ENCODE measurements around the gene IL21.
A peak's percentile ranks its signal among the peaks of the same experiment; 100 is the strongest.
"Not testable (repeated sequence)": the region's sequence is repeated elsewhere in the genome, so short reads cannot be mapped to it uniquely, and the experiment has no call there.

IL21 gene
- total RNA-seq, result 0.12 to 84.4 reads per million in 2 experiments

DNA sequence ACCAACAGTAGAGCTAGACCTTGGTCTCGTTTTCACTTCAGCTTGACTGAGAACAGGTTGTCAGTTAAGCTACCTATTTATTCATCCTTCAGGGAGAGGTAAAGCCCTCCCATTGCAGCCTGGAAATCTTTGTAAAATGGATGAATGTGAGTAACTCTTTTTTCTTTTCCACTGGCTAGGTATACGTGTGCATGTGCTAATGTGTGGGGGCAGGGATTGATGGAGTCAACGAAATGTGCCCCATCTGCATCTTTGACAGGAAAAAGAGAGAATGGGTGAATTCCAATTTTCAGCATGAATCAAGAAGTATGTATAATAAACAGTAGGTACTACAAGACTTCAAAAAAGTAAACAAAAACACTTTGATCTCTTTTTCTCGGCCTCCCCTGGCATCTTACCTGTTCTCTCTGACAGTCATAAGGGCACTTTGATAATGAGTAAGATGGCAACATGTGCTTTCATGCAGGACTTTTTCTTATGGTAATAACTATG, at the start of gene IL21:
Gene IL21, minus strand, starts transcription at position 51 of the 492 bp plus-strand sequence. CDS start 55 bp downstream, outside the sequence.
- no peak for DNase-seq (ENCODE audit: low read depth)

DNA sequence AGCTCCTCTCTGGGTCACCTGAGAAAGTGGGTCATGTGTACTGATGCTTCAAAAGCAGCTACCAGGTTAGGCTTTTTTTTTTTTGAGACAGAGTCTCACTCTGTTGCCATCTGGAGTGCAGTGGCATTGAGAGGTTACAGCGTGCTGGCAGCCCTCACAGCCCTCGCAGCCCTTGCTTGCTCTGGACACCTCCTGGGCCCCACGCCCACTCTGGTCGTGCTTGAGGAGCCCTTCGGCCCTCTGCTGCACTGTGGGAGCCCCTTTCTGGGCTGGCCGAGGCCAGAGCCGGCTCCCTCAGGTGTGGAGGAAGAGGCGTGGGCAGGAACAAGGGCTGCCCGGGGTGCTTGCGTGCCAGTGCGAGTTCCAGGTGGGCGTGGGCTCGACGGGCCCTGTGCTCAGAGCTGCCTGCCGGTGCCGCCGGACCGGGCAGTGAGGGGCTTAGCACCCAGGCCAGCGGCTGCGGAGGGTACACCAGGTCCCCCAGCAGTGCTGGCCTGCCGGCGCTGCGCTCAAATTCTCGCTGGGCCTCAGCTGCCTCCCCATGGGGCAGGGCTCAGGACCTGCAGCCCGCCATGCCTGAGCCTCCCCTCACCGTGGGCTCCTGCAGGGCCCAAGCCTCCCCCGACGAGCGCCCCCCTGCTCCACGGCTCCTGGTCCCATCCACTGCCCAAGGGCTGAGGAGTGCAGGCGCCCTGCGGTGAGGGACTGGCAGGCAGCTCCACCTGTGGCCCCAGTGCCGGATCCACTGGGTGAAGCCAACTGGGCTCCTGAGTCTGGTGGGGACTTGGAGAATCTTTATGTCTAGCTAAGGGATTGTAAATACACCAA, 49.3 kb upstream of the IL21 start:
- no peak for DNase-seq (ENCODE audit: low read depth)

DNA sequence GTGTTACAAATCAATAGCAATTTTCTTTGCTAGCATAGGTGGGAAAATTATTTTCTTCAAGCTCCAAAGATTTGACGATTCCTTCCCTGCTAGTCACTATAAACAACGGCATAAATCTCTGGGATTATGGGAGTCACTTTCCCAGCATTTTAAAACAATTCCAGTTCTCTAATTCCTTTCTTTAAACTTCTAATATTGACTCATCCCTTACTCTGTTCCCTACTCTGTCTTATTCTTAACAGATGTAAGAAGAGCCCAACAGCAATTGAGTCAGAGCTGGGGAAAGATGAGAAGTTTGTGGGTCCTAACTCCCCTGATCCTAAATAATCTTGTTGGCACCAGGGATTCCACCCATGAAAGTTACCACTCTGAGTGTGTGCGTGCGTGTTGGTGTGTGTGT, 47.4 kb upstream of the IL21 start:
- no peak for DNase-seq (ENCODE audit: low read depth)

DNA sequence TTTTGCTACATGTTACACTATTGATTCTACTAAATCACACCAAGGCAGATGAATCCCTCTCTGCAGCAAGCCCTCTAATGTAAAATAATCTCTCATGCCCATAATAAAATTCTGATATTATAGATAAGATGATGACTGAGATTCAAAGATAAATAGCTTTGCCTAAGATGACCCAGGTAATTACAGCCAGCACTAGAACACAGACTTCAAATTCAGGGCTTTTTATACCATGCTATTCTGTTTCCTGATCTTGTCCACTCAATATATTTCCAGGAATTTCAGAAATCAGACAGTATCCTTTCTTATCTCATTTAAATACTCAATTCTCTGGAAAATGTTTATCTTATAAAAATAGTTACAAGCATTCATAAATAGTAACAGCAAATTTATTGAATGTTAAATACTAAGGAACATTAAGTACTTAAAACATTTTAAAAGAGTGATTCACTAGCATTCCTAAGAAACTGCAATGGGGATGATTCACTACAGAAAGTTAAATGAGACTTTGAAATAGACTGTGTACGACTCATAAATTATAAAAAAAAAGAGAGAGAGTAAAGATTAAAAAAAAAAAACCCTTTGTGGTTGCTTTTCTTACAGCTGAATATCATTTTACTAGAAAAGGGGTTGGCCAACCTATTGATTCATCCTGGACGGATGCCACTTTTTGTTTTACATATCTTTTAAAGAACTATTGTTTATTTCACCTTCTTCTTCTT, 45.8 kb upstream of the IL21 start:
- no peak for DNase-seq (ENCODE audit: low read depth)

DNA sequence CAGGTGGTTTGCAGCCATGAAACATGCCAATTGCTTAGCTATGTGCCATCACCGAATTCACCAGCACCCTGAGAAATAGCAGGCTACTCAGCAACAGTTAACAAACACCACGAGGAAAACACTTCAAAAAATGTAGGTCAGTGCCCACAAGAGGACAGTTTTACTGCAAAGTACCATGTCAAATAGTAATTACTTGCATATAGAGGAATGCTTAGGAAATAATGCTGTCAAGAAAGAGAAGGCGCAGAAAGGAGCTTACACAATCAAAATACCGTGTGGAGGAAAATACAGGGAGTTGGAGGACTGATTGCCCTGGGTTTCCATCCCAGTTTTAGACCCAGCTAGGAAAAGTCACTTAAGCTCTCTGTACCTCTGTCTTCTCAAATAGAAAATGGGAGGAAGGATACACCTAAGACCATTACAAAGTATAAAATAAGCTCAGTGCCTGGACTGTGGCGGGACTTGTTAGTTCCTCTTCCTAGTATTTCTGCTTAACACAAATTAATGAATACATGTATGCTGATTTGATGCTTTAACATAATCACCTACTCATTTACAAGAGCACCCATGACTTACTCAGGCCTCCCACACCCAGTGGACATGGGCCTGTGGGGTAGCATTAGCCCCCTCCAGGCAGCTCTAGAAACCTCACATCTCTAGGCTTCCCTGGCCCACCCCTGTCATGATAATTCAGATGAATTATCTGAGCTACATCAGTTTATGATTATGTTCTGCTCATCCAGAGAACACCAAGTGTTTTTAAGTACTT, 44.5 kb upstream of the IL21 start:
- no peak for DNase-seq (ENCODE audit: low read depth)

DNA sequence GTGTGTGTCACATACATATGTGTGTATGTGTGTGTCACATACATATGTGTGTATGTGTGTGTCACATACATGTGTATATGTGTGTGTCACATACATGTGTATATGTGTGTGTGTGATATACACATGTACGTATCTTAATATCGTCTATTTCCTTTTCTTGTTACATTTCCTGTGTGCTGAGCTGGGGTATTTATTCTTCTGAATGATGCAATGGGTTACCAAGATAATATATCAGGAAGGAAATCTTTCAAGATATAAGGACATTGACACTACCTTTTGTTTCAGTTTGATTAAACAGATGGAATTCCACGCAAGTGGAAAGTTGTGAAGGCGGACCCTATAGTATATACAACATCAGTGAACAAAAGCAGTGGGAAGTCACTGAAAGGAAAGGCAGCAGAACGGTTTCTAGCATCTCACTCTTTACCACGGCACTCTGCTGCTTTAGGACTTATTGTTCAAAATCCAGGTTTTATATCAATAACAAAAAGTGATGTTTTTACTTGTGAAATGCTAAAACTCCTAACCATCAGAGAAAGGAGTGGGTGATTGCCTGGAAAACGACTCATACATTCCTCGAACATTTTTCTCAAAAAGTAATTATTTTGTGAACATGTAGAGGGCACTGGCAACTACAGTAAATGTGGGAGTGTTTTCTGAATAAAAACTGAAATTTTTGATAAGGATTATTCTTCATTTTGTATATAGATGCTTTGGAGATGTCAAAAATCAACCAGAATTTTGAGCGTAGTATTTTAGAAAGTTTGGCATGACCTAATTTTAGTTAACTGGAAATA, 43.1 kb upstream of the IL21 start:
- DNase-seq (ENCODE audit: low read depth), result no peak

DNA sequence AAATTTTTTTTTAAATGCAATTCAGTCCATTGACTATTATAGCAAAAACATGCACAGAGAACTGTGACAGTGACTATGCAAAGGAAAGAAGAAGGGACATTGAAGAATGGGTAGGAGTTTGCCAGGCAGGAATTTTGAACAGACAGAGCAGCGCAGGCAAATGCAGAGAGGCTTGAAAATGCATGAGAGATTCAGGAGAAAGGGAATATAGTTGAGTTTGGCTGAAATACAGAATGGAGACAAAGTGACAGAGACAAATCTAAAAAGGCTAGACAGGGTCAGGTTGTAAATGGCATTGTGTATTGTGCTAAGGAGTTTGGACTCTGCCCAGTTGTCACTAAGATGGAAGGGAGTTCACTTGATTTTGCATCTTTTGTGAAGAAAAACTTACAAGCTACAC, 42.4 kb upstream of the IL21 start:
- no peak for DNase-seq (ENCODE audit: low read depth)

DNA sequence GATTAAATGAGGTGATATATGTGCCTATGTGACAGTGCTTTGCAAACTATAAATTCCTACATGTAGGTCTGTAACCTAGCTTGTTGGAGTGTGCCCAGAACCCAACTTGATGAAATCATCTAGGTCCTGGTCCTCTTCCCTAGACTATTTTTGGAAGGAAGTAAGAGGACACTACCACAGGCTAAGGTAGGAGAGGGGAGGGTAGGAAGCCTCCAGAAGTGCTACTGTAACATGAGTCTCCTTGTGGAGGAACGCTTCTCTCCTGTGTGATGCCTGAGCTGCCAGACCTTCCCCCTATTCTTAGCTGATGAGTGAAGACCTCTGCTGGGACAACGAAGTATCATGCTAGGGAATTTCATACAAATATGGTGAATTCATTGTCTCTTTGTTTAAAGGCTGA, 41.8 kb upstream of the IL21 start:
- DNase-seq (ENCODE audit: low read depth), result no peak

DNA sequence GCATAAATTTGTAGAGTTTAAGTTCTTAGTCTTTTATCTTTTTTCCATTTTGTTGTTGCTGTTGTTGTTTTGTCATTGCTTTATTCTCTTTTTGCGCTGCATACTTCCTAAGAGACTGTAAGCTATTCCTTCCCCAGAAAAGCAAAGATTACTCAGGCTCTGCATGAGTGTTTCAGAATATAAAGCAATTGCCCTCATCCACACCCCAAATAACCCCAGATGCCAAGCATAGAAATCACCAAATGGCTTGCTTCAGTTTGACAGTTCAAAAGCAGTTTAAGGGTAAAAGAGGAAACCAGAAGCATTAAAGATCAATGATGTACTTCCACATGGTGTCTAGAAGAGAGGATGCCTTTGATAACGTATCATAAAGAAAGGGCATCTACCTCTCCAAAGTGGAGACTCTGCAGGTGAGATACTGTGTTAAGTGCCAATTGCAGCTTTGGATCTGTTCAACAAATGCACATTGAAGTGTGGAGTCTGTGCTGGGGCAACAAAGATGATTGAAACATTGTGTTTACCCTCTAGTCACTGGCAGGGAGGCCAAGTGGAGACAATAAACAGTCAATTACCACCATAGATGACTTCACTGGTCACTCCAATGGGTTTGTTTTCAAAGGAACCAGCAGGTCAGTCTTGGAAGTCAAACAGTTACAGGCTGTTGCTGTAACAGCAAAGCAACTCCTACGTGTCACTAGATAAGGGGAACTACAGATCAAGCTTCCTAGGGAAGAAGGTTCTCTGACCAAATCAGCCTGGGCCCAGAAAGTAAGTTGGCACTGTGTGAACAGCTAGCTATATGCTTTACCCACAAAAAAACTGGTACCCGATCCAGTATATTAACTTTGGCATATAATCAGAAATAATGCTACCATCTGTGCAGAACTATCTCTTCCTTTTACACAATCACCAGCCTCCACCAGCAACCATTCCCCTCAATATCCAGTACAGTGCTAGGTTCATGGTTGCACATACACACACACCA, 40.6 kb upstream of the IL21 start:
- no peak for DNase-seq (ENCODE audit: low read depth)

DNA sequence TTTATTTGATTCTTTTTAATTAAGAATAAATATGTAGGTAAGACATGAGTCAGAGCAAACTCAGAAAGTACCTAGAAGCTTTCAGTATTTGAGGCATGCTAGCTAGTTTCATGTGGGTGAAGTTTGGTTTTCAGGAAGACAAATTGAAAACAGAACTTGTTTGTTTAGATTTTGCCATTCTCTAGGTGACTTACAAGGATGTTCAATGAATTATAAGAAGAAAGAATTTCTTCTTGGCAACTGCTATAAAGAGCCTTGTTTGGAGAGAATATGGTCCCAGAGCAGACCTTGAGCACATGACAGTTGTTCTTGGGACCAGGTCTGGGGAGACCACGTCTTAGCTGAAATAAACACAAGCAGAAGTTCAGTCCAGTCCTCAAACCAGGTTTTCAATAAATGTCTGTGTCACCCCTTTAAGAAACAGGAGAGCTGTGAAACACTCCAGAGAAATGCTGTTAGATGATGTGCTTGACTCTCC, 38.0 kb upstream of the IL21 start:
- no peak for DNase-seq (ENCODE audit: low read depth)

DNA sequence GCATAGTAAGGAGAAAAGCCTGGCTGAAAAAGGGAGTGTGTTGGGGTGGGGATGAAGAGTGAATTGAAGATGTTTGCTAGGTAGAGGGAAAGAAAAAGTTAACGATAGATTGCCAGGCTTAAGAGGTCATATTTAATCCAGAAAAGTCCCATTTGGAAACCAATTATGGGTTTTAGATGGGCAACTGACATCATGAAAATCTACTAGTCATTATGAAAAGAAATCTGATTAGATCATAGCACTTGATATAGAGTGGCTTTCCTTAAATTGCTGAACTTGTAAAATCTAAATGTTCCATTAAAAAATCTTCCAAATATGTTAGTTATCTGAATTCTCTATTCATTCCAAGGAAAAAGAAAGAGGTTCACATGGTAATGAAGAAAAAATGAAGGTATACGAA, 37.5 kb upstream of the IL21 start:
- DNase-seq (ENCODE audit: low read depth), result no peak

DNA sequence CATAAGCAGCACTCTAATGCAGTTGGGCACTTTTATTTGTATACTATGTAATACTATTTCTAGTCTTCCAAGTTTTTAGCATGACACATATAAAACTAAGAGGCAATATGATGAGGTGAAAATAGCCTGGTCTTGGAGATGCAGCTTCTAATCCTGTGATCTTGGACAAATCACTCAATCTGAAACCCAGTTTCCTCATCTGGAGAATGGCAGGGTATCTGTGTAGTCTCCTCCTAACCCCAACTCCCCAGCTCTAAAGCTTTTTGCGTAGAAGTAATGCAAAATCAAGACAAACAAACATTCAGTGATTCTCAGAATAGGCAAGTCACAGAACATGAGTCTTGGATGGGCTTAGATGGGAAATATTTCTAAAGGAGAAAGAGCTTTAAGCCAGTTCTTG, 36.7 kb upstream of the IL21 start:
- DNase-seq (ENCODE audit: low read depth), result no peak

DNA sequence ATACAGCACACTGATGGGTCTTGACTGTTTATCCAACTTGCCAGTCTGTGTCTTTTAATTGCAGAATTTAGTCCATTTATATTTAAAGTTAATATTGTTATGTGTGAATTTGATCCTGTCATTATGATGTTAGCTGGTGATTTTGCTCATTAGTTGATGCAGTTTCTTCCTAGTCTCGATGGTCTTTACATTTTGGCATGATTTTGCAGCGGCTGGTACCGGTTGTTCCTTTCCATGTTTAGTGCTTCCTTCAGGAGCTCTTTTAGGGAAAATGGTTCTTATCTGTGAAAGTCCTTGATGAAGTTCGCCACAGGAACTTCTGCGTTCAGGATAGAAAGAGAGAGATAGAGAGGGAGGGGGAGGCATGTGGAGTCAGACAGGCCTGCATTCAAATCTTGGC, 35.7 kb upstream of the IL21 start:
- not testable (repeated sequence) for DNase-seq (ENCODE audit: low read depth)

DNA sequence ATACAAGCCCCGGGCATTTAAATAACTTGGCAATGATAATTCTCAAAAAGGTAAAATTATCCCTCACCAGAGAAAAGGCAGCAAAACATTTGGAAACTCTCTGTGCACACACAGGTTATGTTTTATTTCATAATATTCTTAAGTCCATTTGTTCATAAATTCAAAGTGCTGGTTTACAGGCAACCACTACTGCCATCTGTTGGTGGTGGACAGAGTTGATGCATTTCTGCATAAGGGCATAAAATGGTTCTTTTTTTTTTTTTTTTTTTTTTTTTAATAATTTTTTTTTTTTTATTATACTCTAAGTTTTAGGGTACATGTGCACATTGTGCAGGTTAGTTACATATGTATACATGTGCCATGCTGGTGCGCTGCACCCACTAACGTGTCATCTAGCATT, 31.5 kb upstream of the IL21 start:
- DNase-seq (ENCODE audit: low read depth), result peak; percentile 42

DNA sequence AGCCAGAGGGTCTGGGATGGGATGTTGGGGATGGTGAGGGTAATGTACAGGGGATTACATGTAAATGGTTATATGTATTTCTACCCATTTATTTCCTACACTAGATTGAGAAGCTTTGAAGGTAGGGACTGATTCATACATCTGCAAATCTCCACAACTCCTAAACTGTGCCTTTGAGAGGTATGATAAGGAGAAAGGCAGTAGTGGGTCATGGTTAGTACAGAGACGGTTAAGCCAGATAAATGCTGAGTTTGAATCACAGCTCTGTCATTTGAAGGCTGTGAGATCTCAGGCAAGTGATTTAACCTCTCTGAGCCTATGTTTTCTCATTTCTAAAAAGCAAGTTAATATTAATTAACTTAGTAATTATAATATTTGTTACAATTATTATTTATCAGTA, 29.3 kb upstream of the IL21 start:
- no peak for DNase-seq (ENCODE audit: low read depth)

DNA sequence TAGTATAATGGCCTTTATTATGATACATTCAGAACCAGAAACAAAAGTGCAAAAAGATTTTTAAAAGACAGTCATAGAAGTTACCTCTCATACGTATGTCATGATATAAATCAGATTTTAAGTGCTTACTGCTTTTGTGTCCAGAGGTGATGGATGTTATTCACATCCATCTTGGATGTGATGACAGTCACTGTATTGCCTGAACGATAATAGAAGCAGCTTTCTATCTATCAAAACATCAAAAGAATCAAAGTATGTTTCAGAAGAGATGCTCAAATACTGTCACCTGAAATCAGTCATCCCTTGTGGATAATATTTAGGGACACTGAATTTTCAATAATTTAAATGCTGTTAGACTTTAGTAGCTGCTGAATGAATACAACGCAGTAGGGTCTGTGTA, 26.8 kb upstream of the IL21 start:
- DNase-seq (ENCODE audit: low read depth), result no peak

DNA sequence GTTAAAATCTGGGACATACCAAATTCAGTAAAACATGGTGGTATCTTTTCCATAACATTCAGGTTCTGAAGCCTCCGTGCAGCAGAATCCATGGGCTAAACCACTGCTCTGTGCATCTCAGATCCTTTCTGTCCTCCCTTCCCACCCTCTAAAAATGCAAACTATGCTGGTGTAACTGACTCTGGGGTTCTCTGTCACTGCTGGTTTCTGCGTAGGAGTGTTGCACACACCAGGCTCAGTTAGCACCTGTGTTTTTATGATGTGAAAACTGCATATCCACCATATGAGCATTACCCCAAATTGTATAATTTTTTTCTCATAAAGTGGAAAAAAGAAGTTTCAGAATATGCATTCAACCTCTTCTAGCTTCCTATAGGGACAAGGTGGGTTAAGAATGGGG, 22.4 kb upstream of the IL21 start:
- no peak for DNase-seq (ENCODE audit: low read depth)

DNA sequence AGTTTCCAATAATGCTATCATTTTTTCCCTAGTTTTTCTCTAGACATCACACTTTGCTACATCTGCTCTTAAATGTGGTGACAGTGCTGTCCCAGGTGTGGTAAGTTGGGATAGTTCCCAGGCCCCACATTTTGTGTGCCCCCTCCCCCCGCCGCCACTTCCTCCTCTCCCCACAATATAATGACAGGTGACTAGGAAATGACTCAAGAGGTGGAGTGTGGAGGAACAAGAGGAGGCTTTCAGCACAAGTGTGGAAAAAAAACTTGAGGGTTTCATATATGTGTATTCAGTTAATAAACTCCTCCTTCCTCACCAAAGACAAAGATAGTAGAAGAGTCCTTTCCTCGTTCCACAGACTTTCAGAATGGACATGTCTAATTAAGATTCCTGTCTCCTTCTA, 18.3 kb upstream of the IL21 start:
- DNase-seq (ENCODE audit: low read depth), result no peak

DNA sequence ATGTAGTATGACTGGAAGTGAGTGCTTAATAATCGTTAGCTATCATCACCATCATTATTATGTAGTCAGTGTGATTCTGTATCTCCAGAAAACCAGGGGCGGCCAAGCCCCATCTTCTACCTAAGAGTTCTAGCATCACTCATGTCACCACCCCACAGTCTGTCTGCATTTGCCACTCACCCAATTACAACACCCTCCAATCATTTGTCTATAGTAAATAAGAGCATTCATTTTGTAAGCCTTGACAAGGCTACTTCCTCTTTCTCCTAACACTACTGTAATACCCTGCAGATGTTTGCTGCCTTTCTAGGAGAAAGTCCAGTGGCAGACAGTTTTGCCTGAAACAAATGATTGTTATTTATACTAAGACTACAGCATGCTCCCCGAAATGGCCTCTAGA, 15.8 kb upstream of the IL21 start:
- DNase-seq (ENCODE audit: low read depth), result no peak

DNA sequence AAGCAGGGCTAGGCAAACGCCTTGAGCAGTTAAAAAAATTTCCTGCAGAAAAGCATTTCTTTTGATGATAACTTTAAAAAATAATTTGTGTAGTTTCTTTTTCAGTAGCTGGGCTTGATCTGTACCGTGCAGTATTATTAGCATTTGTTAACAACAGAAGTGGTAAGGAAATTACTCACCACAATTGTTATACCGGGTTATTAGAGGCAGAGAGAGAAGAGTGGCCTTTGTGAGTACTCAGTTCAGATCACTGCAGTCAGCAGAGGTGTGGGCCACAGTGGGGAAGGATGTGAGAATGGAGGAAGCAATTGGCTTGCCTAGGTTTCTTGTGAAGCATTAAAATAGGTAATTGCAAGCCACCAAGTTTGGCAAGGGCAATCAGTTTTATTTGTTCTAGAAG, 14.3 kb upstream of the IL21 start:
- DNase-seq (ENCODE audit: low read depth), result no peak

Measured in T follicular helper cell (primary cell).